GM12878 (cell line): ENCODE measurements around the gene HSPA1B. TPM values are rescaled to one million over a fixed set of nuclear protein-coding genes. Genes with fewer than 3 reads are reported as not detected.

Experiments
- ATAC-seq: fragments of 200-7000 bp; cut with Tn5 transposase; 3 replicates; pipeline ENCODE4 v1.9.1; 2020; ENCODE audit warnings: mild to moderate bottlenecking, moderate library complexity
- BruUV-seq: library from RNA; stranded (reverse); fragments of 400-500 nt; replicated peaks from 2 replicates; lab custom pipeline; 2021; lab: Mats Ljungman, UMichigan
- CTCF ChIA-PET: fragments of 300-600 bp; sonication (Branson Sonifier 250); formaldehyde crosslinking; extraction: SDS; loops from one replicate; lab custom pipeline; 2021; ENCODE audit warnings: inconsistent platforms; lab: Yijun Ruan, JAX
- POLR2A ChIA-PET: fragments of 350-600 bp; formaldehyde crosslinking; extraction: SDS; loops from one replicate; lab custom pipeline; 2021; ENCODE audit warnings: inconsistent platforms; lab: Charles Lee
- RAD21 ChIA-PET: fragments of 300-600 bp; sonication (Branson Sonifier 250); formaldehyde crosslinking; loops from one replicate; lab custom pipeline; 2023; ENCODE audit warnings: antibody characterized with exemption; ENCODE audit not compliant: unreplicated experiment; lab: Charles Lee
- SMC1A ChIA-PET: fragments of 300-600 bp; sonication (Branson Sonifier 250); formaldehyde crosslinking; loops from one replicate; lab custom pipeline; 2023; ENCODE audit not compliant: unreplicated experiment, uncharacterized antibody; lab: Charles Lee
- DNase-seq: peaks from one replicate; pipeline ENCODE4 v3.0.0-alpha.2; 2011; ENCODE audit warnings: low read depth, low spot score
- FAIRE-seq: peaks from 3 replicates; lab custom pipeline; 2011; peaks lifted over from hg19 to GRCh38; lab: Jason Lieb, UNC
- H2AFZ ChIP-seq: 2 replicates; pipeline ENCODE4 v1.6.0; 2011; ENCODE audit warnings: low read depth, low read length, control low read depth; ENCODE audit not compliant: control insufficient read depth
- H3K27ac ChIP-seq: 2 replicates; pipeline ENCODE4 v1.5.1; 2011; ENCODE audit warnings: control low read depth; ENCODE audit not compliant: control insufficient read depth, insufficient read depth
- H3K27me3 ChIP-seq, 2 experiments: replicated peaks in 1 of 2; 2 replicates each; pipeline versions ENCODE4 v1.6.0 to v1.6.1; 2011; ENCODE audit warnings: low read length in 1 of 2; ENCODE audit not compliant: control insufficient read depth in 2 of 2, insufficient read depth in 2 of 2
- H3K36me3 ChIP-seq, 2 experiments: 2 replicates each; pipeline ENCODE4 v1.5.1; 2011; ENCODE audit warnings: low read length in 1 of 2; ENCODE audit not compliant: control insufficient read depth in 2 of 2, insufficient read depth in 2 of 2
- H3K4me1 ChIP-seq: 2 replicates; pipeline ENCODE4 v1.6.1; 2011; ENCODE audit warnings: mild to moderate bottlenecking, low read length, moderate library complexity, mixed read lengths; ENCODE audit not compliant: control insufficient read depth, insufficient read depth
- H3K4me2 ChIP-seq: 2 replicates; pipeline ENCODE4 v1.6.0; 2011; ENCODE audit warnings: control low read depth; ENCODE audit not compliant: control insufficient read depth, insufficient read depth
- H3K4me3 ChIP-seq: fragments of 200-600 bp; sonication (generic); 2 replicates; pipeline ENCODE4 v1.5.1; 2016
- H3K79me2 ChIP-seq: 2 replicates; pipeline ENCODE4 v1.6.0; 2011; ENCODE audit warnings: low read length; ENCODE audit not compliant: control insufficient read depth, insufficient read depth
- H3K9ac ChIP-seq: 2 replicates; pipeline ENCODE4 v1.8.0; 2011; ENCODE audit warnings: low read length, control low read depth, mixed read lengths; ENCODE audit not compliant: control insufficient read depth, insufficient read depth
- H3K9me3 ChIP-seq: replicated peaks from 3 replicates; pipeline ENCODE4 v1.5.1; 2011; ENCODE audit warnings: mild to moderate bottlenecking, low read length; ENCODE audit not compliant: control insufficient read depth, insufficient read depth
- H4K20me1 ChIP-seq: 2 replicates; pipeline ENCODE4 v1.6.0; 2011; ENCODE audit not compliant: control insufficient read depth, insufficient read depth
- FOXM1 ChIP-seq: IDR thresholded peaks from 2 replicates; pipeline ENCODE4 v1.6.1; 2012; ENCODE audit warnings: low read depth, mild to moderate bottlenecking, inconsistent platforms, low read length, moderate library complexity
- IKZF1 ChIP-seq: fragments of 450-650 bp; conservative IDR thresholded peaks from 2 replicates; pipeline ENCODE4 v1.6.1; 2017; ENCODE audit warnings: antibody characterized with exemption, mild to moderate bottlenecking
- IKZF2 ChIP-seq, 2 experiments: fragments of 450-650 bp; IDR thresholded peaks; 2 replicates each; pipeline ENCODE4 v1.6.1; 2017; ENCODE audit warnings: mild to moderate bottlenecking in 2 of 2, moderate library complexity in 2 of 2
- LARP7 ChIP-seq: fragments of 450-650 bp; IDR thresholded peaks from 2 replicates; pipeline ENCODE4 v1.6.1; 2017; ENCODE audit warnings: mild to moderate bottlenecking
- NR2C2 ChIP-seq: IDR thresholded peaks from 2 replicates; pipeline ENCODE4 v1.6.1; 2011; ENCODE audit warnings: borderline replicate concordance, low read depth; ENCODE audit not compliant: control insufficient read depth, insufficient read length
- POLR2AphosphoS2 ChIP-seq: IDR thresholded peaks from 2 replicates; pipeline ENCODE4 v1.6.1; 2011; ENCODE audit warnings: low read depth, mild to moderate bottlenecking, low read length, improper control_type of control experiment, moderate library complexity
- RBBP5 ChIP-seq: fragments of 200-600 bp; sonication (generic); conservative IDR thresholded peaks from 2 replicates; pipeline ENCODE4 v1.6.1; 2016
- RFX5 ChIP-seq: IDR thresholded peaks from 2 replicates; pipeline ENCODE4 v1.6.1; 2011; ENCODE audit warnings: low read depth, low read length, improper control_type of control experiment
- SMAD1 ChIP-seq: fragments of 450-650 bp; IDR thresholded peaks from 2 replicates; pipeline ENCODE4 v1.6.1; 2018; ENCODE audit warnings: mild to moderate bottlenecking, low read depth; ENCODE audit not compliant: partially characterized antibody
- SREBF2 ChIP-seq: IDR thresholded peaks from 2 replicates; pipeline ENCODE4 v1.6.1; 2012; ENCODE audit warnings: mild to moderate bottlenecking, low read length
- WGBS: methylation state at CpG from one replicate; pipeline ENCODE4 v1.1.6; 2016; ENCODE audit warnings: low lambda C conversion rate; ENCODE audit not compliant: insufficient replicate concordance, insufficient coverage; ENCODE audit errors: missing lambda C conversion rate; 5-methylcytosine and 5-hydroxymethylcytosine counted together
- in situ Hi-C: fragments of 300-500 bp; cut with MboI; formaldehyde crosslinking; loops from 9 replicates; pipeline ENCODE4 v1.14.3; 2018; ENCODE audit warnings: mixed read lengths
- intact Hi-C: fragments of 100-400 bp; cut with micrococcal nuclease; formaldehyde crosslinking; loops from one replicate; pipeline ENCODE4 v1.14.2; 2022; ENCODE audit not compliant: unreplicated experiment
- polyA plus RNA-seq, 11 experiments: library from polyadenylated mRNA; depleted of rRNA in 4 of 11; unstranded in 6 of 11; stranded (reverse) in 5 of 11; fragments of >200 nt; fragmentation: Nextera tagmentation in 4 of 11; fragmentation: Illumina TruSeq in 1 of 11; extraction: Ambion mirVana in 4 of 11; extraction: Trizol in 1 of 11; gene quantifications; 1 replicate in 1 of 11; 2 replicates in 10 of 11; pipeline versions ENCODE4 v1.2.1 to v1.2.3, GENCODE V29; 2011 to 2016; ENCODE audit warnings: inconsistent platforms in 2 of 11, missing spikeins in 2 of 11, low read depth in 1 of 11
- total RNA-seq, 4 experiments: library from RNA; depleted of rRNA in 3 of 4; stranded (reverse); fragments of >200 nt in 3 of 4; fragmentation: Illumina TruSeq in 1 of 4; extraction: Trizol in 1 of 4; gene quantifications; 2 replicates each; pipeline versions ENCODE4 v1.2.1 to v1.2.3, GENCODE V29; 2013 to 2021
- TF ChIP-seq, protein P1 (sequence below): IDR thresholded peaks from 2 replicates; pipeline ENCODE4 v1.6.1; 2011; ENCODE audit warnings: borderline replicate concordance, low read depth, mild to moderate bottlenecking, moderate library complexity, low read length; ENCODE audit not compliant: insufficient read depth, poor library complexity, severe bottlenecking
- TF ChIP-seq, protein P2 (sequence below): fragments of 450-650 bp; IDR thresholded peaks from 2 replicates; pipeline ENCODE4 v1.6.1; 2017; ENCODE audit warnings: mild to moderate bottlenecking, moderate library complexity
- TF ChIP-seq, protein P3 (sequence below): fragments of 450-650 bp; IDR thresholded peaks from 2 replicates; pipeline ENCODE4 v1.6.1; 2016; ENCODE audit warnings: mild to moderate bottlenecking
- TF ChIP-seq, protein P4 (sequence below): fragments of 450-650 bp; IDR thresholded peaks from 2 replicates; pipeline ENCODE4 v1.6.1; 2014; ENCODE audit warnings: mild to moderate bottlenecking

The HSPA1B gene
- total and polyA plus RNA-seq, 10 of the 15 experiments (the other 5 are each of a cell fraction or from before 2014, with no cell fraction given): 0.11 to 40.5 (median 12.8) TPM

- Histone ChIP-seq H3K36me3 (no peaks in the 10 kb centered on the region), H3K27me3 (no peaks in the 10 kb centered on the region), H4K20me1 (no peaks in the 10 kb centered on the region), H3K79me2 (peaks cover 2% of the 10 kb centered on the region), H3K9ac (peak overlapping the region; percentile 86), H3K9me3 (no peaks in the 10 kb centered on the region), H3K27ac (peak overlapping the region; percentile 50), H2AFZ (peak overlapping the region; percentile 88), H3K4me2 (peak overlapping the region; percentile 58), H3K4me3 (peak overlapping the region; percentile 78), H3K4me1 (peaks cover 14% of the 10 kb centered on the region)
- WGBS: 1% methylated on average over 18 of the region's 25 CpGs
- ChIA-PET RAD21 (interaction anchor here (0.6 to 1.9 kb wide), 13 partner anchors 9 to 92 kb away, joined by 3 to 10 read pairs (median 6); partner anchors contain the start of genes CLIC1, LSM2, MSH5 and NEU1), POLR2A (interaction anchor here (0.5 to 11.3 kb wide), 15 partner anchors 9 to 271 kb away, joined by 3 to 158 read pairs (median 4); partner anchors contain the start of genes ABHD16A, CLIC1, GPANK1 and HSPA1A), CTCF (interaction anchor here (0.6 to 2.0 kb wide), 11 partner anchors 9 to 84 kb away, joined by 3 to 8 read pairs (median 4); partner anchors contain the start of genes MSH5, NEU1 and VARS1), SMC1A (interaction anchor here (0.6 to 2.5 kb wide), 12 partner anchors 9 to 119 kb away, joined by 3 to 13 read pairs (median 4); partner anchors contain the start of genes ABHD16A and LSM2)
- ATAC-seq (peak; percentile 56), DNase-seq (no peak), FAIRE-seq (no peak)
- in situ Hi-C loops: no loop called here
- TSS peak; percentile 89 for BruUV-seq
- intact Hi-C loops: loop anchor here (10.0 kb wide), 1 partner anchor 47 kb away; the partner anchor contains the start of gene VWA7
- TF ChIP-seq, protein P1, sequence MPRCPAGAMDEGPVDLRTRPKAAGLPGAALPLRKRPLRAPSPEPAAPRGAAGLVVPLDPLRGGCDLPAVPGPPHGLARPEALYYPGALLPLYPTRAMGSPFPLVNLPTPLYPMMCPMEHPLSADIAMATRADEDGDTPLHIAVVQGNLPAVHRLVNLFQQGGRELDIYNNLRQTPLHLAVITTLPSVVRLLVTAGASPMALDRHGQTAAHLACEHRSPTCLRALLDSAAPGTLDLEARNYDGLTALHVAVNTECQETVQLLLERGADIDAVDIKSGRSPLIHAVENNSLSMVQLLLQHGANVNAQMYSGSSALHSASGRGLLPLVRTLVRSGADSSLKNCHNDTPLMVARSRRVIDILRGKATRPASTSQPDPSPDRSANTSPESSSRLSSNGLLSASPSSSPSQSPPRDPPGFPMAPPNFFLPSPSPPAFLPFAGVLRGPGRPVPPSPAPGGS: no peak
- TF ChIP-seq SREBF2 (no peak), NR2C2 (no peak), POLR2AphosphoS2 (no peak; the same call in 1 of the 2 replicates), SMAD1 (no peak), RBBP5 (no peak), IKZF1 (no peak; the same call in 1 of the 2 replicates), RFX5 (0 out of 2 replicates have a peak, but pooled peaks have one; percentile 33), FOXM1 (no peak), LARP7 (peak; percentile 11; the same call in 1 of the 2 replicates), IKZF2 (IDR thresholded peaks at IDR 0.05) (peak in 1 of 2 experiments; percentile 34; a peak in 1 of 4 replicates)
- TF ChIP-seq, protein P2, sequence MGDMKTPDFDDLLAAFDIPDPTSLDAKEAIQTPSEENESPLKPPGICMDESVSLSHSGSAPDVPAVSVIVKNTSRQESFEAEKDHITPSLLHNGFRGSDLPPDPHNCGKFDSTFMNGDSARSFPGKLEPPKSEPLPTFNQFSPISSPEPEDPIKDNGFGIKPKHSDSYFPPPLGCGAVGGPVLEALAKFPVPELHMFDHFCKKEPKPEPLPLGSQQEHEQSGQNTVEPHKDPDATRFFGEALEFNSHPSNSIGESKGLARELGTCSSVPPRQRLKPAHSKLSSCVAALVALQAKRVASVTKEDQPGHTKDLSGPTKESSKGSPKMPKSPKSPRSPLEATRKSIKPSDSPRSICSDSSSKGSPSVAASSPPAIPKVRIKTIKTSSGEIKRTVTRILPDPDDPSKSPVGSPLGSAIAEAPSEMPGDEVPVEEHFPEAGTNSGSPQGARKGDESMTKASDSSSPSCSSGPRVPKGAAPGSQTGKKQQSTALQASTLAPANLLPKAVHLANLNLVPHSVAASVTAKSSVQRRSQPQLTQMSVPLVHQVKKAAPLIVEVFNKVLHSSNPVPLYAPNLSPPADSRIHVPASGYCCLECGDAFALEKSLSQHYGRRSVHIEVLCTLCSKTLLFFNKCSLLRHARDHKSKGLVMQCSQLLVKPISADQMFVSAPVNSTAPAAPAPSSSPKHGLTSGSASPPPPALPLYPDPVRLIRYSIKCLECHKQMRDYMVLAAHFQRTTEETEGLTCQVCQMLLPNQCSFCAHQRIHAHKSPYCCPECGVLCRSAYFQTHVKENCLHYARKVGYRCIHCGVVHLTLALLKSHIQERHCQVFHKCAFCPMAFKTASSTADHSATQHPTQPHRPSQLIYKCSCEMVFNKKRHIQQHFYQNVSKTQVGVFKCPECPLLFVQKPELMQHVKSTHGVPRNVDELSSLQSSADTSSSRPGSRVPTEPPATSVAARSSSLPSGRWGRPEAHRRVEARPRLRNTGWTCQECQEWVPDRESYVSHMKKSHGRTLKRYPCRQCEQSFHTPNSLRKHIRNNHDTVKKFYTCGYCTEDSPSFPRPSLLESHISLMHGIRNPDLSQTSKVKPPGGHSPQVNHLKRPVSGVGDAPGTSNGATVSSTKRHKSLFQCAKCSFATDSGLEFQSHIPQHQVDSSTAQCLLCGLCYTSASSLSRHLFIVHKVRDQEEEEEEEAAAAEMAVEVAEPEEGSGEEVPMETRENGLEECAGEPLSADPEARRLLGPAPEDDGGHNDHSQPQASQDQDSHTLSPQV: no peak
- TF ChIP-seq, protein P3, sequence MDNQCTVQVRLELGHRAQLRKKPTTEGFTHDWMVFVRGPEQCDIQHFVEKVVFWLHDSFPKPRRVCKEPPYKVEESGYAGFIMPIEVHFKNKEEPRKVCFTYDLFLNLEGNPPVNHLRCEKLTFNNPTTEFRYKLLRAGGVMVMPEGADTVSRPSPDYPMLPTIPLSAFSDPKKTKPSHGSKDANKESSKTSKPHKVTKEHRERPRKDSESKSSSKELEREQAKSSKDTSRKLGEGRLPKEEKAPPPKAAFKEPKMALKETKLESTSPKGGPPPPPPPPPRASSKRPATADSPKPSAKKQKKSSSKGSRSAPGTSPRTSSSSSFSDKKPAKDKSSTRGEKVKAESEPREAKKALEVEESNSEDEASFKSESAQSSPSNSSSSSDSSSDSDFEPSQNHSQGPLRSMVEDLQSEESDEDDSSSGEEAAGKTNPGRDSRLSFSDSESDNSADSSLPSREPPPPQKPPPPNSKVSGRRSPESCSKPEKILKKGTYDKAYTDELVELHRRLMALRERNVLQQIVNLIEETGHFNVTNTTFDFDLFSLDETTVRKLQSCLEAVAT: peak; percentile 12; the same call in 1 of the 2 replicates
- TF ChIP-seq, protein P4, sequence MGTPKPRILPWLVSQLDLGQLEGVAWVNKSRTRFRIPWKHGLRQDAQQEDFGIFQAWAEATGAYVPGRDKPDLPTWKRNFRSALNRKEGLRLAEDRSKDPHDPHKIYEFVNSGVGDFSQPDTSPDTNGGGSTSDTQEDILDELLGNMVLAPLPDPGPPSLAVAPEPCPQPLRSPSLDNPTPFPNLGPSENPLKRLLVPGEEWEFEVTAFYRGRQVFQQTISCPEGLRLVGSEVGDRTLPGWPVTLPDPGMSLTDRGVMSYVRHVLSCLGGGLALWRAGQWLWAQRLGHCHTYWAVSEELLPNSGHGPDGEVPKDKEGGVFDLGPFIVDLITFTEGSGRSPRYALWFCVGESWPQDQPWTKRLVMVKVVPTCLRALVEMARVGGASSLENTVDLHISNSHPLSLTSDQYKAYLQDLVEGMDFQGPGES: no peak
Observed at GRCh38 chr6:31822036-31822821, 5.3 kb upstream of the HSPA1B start.
